ENCODE measurements around the gene CLP1.
A peak's percentile ranks its signal among the peaks of the same experiment; 100 is the strongest.

DNA sequence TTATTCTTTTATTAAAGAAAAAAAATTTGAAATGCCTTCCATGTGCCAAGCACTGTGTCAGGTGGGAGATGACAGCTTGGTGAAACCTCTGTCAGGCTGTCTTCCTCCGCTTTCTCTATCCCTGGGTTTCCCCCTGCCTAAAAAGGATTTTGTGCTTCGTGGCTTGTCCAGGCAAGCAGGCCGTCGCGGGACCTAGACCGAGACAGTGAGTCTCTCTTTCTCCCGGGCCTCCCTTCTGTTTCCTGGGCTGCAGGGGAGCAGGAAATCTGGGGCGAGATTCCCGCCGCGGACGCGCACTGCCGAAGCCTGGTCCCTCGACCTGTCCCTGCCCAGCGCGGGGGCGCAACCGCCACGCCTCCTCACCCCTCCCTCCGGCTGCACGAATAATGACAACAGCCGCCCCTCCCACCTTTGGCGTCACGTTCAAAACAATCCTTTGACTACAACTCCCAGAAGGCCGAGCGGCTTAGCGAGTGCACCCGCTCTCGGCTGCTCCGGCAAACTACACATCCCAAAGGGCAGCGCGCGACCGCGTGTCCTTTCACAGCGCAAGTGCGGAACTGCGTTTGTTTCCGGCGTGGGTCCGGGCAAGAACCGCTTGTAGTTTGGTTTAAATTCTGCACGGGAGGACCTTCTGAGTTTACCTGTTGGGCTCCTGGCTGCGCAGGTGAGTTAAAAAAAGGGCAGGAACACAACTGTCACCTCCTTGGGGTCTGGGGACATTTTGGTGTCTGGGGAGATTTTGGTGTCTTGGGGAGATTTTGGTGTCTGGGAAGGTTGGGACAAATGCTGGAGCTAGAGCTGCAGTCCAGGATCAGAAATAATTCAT is at the start of gene CLP1:
- TF ChIP-seq, protein P1, sequence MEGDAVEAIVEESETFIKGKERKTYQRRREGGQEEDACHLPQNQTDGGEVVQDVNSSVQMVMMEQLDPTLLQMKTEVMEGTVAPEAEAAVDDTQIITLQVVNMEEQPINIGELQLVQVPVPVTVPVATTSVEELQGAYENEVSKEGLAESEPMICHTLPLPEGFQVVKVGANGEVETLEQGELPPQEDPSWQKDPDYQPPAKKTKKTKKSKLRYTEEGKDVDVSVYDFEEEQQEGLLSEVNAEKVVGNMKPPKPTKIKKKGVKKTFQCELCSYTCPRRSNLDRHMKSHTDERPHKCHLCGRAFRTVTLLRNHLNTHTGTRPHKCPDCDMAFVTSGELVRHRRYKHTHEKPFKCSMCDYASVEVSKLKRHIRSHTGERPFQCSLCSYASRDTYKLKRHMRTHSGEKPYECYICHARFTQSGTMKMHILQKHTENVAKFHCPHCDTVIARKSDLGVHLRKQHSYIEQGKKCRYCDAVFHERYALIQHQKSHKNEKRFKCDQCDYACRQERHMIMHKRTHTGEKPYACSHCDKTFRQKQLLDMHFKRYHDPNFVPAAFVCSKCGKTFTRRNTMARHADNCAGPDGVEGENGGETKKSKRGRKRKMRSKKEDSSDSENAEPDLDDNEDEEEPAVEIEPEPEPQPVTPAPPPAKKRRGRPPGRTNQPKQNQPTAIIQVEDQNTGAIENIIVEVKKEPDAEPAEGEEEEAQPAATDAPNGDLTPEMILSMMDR (IDR thresholded peaks at IDR 0.05 in 8 of 11, conservative IDR thresholded peaks at IDR 0.05 in 3 of 11): peak in 5 of 11 experiments; percentile 14 to 59 (median 32)
- TF ChIP-seq POLR2AphosphoS5 (IDR thresholded peaks at IDR 0.05): peak; percentile 93 to 96 (median 95)

Measured in spleen (tissue), 7 donors.